Stimulated activated CD4-positive, alpha-beta T cell treated with anti-CD3 and anti-CD28 coated beads, Interleukin-1b, Interleukin-23, amount 100 ng/mL, for 24 hours (primary cell): ENCODE results near the gene MAP6D1.

Experiments used
- DNase-seq, 4 experiments: peaks; one replicate each; pipeline ENCODE4 v3.0.0-alpha.2; 2020; ENCODE audit warnings: low read depth in 4 of 4, low spot score in 1 of 4

The MAP6D1 gene

GRCh38 chr3:183824761-183825455 lies 469 bp downstream of the MAP6D1 start:
- no peak for DNase-seq

DNA sequence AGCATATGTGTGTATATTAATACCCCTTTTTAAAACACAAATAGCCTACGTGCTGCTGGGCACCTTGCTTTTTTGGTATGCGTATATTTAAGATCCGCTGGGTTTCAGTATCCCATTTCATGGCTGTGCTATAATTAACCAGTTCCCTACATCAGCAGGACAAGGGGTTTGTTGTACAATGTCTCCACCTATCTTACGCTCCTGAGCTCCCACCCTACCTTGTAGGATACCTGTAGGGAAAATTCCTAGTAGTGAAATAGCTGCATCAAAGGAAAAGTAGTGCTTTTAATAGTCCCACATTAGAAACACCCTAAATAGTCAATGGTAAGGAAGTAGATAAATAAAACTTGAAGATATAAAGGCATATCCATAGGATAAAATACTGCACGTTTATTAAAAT lies 1.4 kb downstream of the MAP6D1 start:
- DNase-seq, result no peak

DNA sequence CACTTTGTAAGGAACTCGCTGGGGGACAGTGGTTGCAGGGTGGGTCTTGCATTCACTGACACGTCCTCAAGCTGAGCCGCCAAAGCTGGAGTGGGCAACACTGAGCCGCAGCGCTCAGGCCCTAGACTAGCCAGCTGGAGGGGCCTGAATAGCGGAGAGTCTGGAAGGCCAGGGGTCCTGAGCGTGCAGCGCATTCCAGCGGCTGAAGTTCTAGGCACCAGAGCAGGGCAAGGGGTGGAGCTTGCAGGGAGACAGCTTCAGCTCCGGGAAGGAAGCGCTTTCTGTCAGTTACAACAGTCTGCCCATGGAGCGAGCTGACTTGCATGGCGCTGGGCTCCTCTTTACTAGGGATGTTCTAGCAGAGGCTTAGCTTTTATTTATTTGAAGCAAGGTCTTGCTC lies 2.7 kb downstream of the MAP6D1 start:
- no peak for DNase-seq

DNA sequence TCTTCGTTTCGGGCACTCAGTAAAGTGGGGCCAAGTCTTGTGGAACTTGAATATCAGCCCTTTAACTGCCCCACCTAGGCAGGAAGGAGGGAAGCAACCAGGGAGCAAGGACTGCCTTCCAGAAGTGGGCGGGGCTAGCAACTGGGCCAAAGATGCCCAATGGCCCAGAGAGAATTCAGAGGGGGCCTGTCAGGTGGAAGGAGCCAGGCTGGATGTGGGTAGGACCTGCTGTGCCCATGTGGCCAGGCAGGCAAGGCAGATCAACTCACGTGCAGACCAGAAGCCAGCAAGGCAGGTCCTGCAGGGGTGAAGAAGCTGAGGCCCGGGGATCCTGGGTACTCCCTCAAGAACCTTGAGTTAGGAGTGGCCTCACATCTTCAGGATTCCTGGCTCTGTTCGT lies 5.5 kb downstream of the MAP6D1 start:
- DNase-seq, result no peak

DNA sequence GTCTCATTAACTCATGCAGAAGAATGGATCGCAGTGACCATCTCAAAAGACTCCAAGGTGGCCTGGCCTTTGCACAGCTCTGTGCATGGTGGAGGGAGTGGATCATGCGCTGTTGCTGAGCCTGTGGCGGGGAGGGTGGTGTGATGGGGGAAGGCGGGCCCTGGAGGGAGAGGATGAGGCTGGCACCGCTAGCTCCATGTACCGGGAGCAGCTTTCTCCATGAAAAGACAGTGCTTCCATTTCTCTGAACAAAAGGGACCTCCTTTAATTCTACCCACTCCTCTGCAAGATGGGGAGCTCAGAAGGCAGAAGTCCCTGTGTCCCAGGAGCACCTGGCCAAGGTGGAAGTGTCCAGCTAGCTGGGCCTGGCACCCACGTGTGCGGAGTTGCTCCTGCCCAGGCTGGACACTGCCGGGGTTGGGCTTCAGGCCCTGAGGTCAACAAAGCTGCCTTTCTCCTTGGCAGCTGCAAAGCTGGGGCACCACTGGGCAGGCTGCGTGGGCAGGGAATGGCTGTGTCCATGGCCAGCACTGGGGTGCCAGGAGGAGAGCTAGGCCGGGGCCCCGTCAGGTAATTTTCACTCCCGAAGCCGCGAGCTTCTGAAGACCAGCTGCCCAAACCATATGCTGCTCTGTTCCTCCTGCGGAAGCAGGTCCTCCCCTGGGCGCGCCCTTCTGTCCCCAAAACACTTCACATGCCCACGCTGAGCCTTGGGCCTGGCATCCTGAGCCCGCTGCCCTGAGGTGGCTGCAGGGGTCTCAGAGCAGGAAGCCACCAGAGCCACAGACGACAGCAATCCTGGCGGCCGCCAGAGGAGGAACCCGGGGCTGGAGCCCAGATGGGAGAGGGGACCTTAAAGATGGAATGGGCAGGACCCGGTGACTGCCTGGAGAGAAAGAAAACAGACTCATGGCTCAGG lies 6.4 kb downstream of the MAP6D1 start:
- DNase-seq, result no peak

GRCh38 chr3:183818041-183818620 lies 7.2 kb downstream of the MAP6D1 start:
- DNase-seq, result no peak

GRCh38 chr3:183817639-183818038 lies 7.7 kb downstream of the MAP6D1 start:
- no peak for DNase-seq

- no peak for DNase-seq
Observed at GRCh38 chr3:183816681-183817510, 8.5 kb downstream of the MAP6D1 start.

DNA sequence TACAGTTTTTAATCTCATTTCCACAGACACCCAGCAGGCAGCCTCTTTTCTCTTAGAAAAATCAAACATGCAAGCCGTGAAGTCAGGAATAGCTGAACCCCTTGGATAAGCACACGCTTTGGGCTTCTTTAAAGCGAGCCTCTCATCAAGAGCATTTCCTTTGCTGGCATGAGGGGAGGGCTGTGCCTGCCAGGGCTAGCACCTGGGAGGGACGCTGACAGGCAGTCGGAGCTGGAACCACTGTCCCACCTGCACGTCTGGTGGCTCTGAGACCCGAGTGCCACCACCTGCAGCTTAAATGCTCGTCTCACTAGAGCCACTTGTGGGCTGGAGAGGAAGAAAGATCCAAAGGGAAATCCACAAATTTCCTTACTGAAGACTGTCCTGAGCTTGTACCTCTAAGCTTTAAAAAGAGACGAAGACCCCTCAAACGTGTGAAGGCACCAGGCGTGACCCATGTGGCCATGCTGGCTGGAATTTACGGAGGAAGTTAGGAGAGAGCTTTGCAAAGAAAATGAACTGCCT lies 9.4 kb downstream of the MAP6D1 start:
- no peak for DNase-seq

DNA sequence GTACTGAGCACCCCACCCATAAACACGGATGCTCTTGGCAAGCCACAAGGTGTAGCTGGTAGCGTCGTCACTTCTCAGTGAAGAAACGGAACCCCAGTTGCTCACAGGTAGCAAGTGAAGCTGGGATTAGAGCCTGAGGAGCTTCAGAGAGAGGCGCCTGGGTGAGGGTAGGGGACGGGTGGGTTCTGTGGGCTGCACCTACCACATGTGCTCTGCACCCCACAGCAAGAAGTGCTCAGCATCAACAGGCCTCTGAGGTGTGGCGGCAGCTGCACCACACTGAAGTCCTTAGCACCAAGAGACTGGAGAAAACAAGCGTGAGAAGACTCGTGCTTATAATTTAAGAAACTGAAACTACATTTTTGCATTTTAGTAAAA lies 9.8 kb downstream of the MAP6D1 start:
- DNase-seq, result no peak

GRCh38 chr3:183814240-183814639 lies 11.1 kb downstream of the MAP6D1 start:
- DNase-seq, result no peak

GRCh38 chr3:183812761-183813445 lies 12.5 kb downstream of the MAP6D1 start:
- no peak for DNase-seq

- no peak for DNase-seq
Observed at GRCh38 chr3:183811638-183812037, 13.7 kb downstream of the MAP6D1 start.

- no peak for DNase-seq
Observed at GRCh38 chr3:183810643-183811594, 14.5 kb downstream of the MAP6D1 start.

- no peak for DNase-seq
Observed at GRCh38 chr3:183809270-183809669, 16.1 kb downstream of the MAP6D1 start.

- DNase-seq, result no peak
Observed at GRCh38 chr3:183808355-183808754, 17.0 kb downstream of the MAP6D1 start.

DNA sequence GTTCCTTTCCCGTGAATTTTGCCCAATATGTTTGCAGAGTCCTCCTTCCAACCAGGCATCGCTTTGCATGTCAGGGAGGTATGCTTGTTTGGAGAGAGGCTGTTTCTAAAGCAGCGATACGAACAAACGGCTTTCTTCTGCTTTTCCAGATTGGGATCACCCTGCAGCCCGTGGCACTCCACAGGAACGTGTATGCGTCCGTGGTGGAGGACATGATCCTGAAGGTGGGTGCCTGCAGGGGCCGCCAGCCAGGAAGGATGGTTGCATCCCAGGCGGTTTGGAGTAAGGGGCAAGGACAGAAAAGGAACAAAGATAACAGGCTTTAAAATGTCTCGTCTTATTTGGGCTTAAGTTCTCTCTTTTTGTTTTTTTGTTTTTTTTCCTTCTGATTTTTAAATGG lies 17.5 kb downstream of the MAP6D1 start:
- no peak for DNase-seq

DNA sequence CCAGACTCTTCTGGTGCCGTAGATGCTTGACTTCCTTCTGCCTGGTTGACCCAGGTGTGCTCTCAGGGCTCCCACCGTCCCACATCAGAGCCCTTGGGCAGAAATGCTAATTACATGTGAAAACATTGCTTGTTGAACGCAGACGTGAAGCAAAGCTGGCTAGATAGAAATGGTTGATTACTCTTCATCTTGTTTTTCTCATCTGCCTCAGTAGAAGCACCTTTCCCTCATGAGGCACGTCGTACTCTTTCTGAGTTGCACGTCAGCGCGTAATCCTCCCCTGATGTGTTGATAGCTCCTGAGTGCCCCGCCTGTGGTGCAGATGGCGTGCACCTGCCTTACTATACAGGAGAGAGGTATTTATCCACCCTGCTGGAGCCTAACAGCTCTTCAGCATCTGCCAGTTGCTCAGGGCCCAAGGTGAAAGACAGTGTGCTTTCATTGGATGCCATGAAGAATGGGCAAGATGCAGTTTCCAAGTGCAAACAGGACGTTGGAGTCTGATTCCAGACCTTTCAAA lies 18.1 kb downstream of the MAP6D1 start:
- DNase-seq, result no peak

- no peak for DNase-seq
Observed at GRCh38 chr3:183802989-183803388, 22.4 kb downstream of the MAP6D1 start.
